Measurements from ENCODE around the gene GPHN.

DNA sequence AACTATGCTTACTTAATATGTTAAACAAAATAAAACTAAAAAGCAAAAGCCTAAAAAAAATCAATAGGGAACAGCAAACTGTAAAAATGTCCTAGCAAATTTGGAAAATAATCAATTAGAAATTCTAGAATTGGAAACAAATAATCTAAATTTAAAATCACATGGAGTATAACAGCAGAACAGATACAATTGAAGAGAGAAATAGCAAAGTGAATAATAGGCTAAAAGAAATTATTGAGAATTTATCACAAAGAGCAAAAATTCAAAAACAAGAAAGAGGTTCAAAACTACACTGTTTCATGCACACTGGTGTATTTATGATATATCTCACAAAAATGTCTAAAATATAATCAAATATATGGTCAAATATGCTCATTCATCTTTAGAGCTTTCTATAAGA, 231.9 kb downstream of the GPHN start:
- TF ChIP-seq, protein P1, sequence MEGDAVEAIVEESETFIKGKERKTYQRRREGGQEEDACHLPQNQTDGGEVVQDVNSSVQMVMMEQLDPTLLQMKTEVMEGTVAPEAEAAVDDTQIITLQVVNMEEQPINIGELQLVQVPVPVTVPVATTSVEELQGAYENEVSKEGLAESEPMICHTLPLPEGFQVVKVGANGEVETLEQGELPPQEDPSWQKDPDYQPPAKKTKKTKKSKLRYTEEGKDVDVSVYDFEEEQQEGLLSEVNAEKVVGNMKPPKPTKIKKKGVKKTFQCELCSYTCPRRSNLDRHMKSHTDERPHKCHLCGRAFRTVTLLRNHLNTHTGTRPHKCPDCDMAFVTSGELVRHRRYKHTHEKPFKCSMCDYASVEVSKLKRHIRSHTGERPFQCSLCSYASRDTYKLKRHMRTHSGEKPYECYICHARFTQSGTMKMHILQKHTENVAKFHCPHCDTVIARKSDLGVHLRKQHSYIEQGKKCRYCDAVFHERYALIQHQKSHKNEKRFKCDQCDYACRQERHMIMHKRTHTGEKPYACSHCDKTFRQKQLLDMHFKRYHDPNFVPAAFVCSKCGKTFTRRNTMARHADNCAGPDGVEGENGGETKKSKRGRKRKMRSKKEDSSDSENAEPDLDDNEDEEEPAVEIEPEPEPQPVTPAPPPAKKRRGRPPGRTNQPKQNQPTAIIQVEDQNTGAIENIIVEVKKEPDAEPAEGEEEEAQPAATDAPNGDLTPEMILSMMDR (IDR thresholded peaks at IDR 0.05), result no peak
- TF ChIP-seq POLR2A (IDR thresholded peaks at IDR 0.05) (no peak), EP300 (IDR thresholded peaks at IDR 0.05) (no peak)
